ENCODE measurements around the gene ZFYVE27.
"Not testable (repeated sequence)": the region's sequence is repeated elsewhere in the genome, so short reads cannot be mapped to it uniquely, and the experiment has no call there.

ZFYVE27 gene, protein sequence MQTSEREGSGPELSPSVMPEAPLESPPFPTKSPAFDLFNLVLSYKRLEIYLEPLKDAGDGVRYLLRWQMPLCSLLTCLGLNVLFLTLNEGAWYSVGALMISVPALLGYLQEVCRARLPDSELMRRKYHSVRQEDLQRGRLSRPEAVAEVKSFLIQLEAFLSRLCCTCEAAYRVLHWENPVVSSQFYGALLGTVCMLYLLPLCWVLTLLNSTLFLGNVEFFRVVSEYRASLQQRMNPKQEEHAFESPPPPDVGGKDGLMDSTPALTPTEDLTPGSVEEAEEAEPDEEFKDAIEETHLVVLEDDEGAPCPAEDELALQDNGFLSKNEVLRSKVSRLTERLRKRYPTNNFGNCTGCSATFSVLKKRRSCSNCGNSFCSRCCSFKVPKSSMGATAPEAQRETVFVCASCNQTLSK

DNA sequence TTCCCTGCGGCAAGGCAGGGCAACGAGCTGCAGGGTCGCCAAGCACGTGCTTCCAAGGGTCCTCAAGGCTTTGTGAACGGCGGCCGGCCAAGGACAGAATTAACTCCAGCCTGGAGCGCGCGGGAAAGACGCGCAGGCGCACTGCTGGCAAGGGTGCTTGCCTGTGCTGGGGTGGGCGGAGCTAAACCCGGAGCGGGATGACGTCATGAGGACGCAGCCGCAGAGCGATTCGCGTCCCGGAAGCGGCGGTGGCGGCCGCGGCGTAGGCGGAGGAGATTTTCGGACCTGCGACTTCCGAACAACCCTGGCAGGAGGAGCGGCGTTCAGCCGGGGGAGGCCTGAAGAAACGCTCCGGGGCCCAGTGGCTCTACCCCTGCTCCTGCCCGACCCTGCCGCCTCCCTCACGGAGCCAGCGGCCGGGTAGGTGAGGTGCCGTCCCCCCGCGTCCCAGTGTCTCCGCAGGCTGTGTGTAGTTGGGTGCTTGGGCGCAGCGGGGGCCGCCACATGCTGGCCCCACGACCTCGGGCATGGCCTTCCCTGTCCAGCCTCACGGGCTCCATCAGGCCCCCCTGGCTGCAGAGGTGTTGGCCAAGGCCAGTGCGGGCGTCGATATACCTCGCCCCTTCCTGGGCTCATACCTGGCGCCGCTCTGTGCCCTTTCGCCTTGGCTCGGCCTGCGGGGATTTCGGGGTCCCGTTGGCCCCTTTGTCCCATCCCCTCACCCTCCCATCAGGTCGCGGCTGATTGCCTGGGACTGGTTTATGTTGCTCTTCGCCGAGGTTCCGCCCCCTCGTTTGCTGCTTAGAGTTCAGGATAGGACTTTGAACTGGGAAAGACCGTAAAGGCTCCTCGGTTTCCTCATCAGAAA is at the start of gene ZFYVE27:
ZFYVE27 (plus strand) TSS at position 227 of the 868 bp plus-strand sequence. CDS start 1,350 bp downstream, outside the sequence.
- DNase-seq: peak; percentile 99

DNA sequence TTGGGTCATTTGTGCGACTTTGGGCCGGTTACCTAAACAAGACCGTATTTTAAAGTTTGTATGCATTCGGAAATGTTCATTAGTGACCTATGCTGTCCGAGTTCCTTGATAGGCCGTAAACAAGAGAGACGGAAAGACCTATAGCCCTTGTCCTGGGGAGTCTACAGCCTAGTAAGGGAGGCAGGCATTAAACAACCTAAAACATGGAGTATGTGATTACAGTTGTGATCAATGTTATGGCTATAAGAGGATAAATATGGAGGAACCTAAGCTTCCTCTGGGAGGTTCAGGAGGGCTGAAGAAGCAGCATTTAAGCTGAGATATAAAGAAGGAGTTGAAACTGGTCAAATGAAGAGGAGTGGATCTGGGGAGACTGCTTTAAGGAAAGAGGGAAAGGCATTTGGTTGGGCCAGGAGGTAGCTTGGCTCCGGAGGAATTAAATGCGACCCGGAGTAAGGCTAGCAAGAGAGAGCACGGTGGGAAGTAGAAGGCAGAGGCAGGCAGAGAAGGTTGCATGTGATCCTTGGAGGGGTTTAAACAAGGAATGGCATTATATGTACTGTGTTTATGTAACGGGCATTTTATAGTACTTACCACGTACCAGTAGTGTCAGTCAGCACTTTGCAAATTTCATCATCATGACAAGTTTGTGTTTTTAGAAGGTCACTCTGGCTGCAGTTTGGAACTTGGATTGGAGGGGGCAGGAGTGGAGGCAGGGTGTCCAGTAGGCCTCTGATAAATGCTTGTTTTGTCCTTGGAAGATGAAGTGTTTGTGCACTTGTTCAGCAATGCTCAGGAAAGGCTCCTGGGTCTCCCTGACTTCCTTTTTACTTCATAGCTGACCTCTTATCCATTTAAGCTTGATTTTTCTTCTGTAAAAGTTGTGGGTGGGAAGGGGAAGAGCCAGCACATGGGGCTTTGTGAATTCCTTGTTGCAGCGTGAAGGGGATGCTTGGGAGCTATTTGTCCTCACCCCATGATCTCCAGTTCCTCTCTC is 48.8 kb upstream of the ZFYVE27 start:
- DNase-seq: no peak

DNA sequence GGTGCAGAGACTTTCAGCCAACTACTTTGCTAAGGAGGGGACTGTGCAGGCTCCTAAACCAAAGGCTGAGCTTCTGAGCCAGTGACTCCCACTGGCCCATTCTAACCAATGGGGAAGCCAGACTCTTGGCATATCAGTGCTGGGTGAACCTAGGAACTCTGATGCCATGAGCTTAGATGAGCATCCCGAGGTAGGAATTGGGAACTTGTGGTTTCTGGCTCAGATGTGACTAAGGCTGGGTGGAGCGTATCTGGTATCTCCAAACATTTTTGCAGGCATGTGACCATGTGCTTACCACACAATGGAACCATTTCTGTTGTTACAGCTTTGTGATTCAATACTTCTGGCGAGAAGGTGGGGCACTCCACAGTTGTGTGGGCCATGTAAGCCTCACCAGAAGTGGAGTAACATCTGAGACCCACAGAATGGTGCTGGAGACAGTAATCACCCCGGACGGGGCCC is 47.3 kb upstream of the ZFYVE27 start:
- no peak for DNase-seq

DNA sequence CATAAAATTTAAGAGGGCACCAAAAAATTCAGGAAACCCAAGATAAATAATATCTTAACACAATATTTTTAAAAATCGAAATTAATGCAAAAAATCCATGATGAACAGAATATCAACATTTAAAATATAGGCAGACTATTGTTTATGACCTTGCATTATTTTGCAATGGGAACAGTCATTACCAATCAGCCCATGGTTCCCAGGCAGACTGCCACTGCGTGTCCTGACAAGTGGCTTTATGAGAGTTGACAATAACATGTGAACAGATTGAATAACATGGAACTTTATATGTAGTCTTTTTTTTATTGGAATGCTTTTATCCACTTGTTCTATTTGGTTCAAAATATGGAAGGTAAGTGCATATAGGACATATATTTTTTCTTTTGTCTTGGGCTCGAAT is 46.8 kb upstream of the ZFYVE27 start:
- DNase-seq: no peak

DNA sequence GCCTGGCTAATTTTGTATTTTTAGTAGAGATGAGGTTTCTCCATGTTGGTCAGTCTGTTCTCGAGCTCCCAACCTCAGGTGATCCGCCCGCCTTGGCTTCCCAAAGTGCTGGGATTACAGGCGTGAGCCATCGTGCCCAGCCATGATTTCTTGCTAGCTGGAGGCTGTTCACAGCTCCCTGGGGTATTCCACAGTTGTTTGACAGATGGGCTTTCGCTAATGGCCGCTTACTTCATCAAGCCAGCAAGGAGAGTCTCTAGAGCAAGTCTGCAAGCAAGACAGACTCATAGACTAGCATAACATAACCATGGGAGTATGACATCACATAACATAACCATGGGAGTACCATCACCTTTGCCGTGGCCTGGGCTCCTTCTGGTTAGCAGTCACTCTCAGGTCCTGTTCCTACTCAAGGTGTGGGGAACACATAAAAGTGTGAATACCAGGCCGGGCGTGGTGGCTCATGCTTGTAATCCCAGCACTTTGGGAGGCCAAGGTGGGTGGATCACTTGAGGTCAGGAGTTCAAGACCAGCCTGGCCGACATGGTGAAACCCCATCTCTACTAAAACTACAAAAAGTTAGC is 38.8 kb upstream of the ZFYVE27 start:
- DNase-seq: not testable (repeated sequence)

DNA sequence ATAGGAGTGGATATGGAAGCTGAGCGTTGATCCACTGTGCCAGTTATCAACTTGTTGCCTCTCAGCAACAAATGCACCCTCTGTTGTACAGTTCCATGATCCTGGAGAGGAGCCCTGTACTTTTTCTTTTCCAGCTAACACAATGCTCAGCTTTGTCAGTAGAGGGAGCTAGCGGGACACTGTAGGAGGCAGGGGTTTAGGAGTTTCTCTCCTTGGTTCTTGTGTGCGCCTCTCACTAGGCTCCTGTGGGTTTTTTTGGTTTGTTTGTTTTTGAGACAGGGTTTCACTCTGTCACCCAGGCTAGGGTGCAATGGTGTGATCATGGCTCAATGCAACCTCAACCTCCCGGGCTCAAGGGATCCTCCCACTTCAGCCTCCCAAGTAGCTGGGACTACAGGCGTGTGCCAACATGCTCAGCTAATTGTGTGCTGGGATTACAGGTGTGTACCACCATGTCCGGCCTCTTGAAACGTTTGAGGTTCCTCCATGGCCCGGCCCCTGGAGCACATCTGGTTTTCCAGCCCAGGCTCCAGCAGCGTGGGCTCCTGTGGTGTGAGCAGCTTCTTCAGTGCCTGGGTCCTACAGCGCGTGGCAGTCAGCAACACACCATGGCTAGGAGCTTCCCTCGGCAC is 35.4 kb upstream of the ZFYVE27 start:
- DNase-seq: peak; percentile 53

DNA sequence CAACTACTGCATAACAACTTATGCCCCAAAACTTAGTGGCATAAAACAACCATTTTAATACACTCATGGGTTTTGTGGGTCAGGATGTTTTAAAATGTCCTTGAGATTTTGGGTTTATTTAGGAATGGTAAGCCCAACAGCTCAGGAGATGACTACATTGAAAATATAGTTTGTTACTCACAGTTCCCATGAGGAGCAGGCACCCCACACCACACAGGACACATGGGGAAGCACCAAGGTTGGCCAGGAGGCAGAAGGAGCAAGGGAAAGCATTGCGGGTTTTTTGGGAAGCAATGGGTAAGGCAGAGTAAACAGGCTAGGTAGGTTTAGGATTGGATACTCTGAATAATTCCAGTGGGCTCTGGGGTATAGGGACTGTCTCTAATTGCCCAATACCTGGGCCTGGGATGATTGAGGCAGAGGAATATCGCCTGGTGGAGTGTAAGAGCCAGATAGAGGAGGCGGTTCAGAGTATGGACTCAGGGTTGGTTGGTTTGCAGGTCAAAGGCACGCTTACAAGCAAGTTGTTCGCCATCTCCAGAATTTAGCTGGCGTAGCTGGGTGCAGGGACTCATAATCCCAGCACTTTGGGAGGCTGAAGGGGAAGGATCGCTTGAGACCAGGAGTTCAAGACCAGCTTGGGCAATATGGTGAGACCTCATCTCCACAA is 33.4 kb upstream of the ZFYVE27 start:
- no peak for DNase-seq

DNA sequence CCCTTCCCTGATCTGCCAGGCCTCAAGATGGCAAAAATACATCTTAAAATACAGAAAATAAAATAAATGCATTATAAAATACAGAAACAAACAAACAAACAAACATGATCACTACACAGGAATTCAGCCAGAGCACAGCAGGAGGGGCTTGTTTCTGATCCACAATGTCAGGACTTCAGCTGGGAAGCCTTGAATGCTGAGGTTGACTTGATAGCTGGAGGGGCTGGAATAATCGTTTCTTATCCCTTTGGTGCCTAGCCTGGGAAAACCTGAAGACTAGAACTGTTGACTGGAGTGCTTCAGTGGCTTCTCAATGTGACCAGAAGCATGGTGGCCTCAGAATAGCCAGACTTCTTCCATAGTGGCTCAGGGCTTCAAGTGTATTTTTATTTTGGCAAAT is 32.6 kb upstream of the ZFYVE27 start:
- DNase-seq: no peak

DNA sequence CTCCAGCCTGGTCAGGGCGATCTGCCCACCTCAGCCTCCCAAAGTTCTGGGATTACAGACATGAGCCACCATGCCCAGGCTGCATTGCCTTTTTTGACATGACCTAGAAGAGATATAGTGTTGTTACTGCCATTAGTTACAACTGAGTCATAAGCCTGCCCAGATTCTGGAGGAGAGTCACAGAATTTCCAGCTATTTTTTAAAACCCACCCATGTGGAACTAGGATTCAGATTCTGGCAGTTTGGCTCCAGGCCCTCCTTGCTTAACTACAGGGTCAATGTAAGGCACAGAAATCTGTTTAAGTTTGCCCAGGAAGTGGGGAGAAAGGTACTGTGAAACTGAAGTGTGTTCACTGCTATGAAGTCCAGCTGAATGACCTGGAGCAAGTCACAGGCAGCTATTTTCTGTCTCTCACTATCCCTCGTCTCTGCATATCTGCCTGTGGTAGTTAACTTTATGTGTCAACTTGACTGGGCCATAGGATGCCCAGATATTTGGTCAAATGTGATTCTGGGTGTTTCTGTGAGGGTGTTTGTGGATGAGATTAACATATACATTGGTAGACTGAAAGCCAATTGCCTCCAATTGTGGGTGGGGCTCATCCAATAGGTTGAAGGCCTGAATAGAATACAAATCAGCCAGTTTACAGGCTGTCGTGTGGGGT is 31.8 kb upstream of the ZFYVE27 start:
- no peak for DNase-seq

DNA sequence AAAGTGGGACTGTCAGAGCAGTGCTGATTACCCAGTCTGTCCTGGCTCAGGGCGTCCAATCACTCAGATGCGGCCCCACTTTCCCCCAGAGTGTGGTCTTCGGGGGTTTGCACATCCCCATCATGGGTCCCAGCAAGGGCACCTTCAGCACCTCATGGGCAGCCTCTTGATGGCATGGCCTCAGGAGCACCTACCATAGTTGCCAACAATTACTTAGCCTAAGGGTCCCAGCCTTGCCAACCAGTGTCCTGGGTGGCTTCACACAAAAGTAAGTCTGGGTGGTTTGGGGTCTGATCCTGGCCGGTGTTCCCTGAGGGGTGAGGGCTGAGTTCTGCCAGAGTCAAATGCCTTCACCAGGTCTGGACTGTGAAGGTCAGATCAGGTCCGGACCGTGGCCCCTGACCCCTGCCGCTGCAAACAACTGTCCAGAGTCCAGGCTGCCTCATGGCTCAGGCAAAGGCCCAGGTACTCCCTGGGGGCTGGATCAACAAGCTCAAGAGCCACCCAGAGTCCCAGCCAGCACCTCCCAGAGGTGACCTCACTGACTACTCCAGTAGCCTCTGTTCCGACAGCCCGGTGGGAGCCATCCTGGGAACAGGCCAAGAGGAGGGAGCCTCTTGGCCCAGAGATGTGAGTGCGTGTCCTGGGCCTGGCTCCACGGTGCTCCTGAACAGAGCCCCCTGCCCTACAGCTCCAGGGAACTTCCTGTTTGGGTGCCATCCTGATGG is 29.6 kb upstream of the ZFYVE27 start:
- DNase-seq: no peak

DNA sequence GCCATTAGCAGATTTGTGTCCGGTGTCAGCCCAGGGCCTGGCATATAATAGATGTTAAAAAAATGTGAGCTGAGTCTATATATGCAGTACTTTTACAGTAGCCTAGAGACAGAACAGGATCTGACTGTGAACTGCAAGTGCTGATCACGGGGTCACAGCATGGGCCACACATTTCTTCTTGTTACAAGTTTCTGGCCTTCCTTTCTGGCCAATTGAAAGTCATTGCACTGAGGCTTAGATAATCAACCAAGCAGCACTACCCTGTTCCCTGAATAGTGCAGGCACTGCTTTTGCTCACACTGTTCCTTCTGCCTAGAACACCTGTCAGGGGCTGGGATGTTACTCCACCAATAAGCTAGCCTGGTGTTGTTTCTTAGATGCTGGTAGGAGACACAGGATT is 28.8 kb upstream of the ZFYVE27 start:
- no peak for DNase-seq

DNA sequence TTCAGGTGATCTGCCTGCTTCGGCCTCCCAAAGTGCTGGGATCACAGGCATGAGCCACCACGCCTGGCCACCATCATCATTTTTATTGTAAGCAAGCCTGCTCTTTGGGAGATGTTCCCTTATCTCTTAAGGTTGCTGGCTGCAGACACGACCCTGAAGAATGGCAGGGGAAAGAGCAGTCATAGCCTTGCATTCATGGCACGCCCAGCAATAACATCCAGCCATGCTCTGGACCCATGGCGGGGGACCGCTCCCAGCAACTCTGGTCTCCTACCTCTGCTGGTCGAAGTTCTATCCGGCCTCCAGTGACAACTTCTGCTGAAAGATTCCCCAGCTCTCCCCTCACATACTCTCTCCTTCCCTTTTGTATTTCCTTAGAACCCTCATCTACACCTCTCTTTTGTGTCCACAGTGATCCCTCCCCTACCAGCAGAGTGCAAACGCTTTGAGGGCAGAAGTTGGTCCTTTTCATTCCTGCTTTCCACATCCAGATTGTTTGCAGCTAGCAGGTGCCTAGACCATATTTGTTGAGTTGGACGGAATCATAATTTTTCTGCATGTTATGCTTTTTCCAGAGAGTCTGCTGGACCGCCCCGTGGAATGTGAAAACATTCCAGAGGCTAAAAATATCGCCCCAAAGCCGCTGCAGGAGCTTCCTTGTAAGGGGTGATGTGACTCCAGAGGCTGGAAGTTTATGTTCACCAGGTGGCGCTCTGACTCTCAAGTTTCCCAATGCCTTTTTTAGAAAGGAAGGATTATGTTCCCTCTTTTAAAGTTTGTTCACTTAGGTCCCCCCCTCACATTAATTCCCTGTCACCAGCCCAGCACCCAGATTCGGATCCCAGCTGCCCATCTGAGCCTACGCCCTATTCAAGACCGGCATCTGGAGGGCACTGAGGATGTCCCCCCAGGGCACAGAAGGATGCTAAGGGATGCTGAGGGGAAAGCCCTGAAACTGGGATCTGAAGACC is 27.7 kb upstream of the ZFYVE27 start:
- peak; percentile 54 for DNase-seq

DNA sequence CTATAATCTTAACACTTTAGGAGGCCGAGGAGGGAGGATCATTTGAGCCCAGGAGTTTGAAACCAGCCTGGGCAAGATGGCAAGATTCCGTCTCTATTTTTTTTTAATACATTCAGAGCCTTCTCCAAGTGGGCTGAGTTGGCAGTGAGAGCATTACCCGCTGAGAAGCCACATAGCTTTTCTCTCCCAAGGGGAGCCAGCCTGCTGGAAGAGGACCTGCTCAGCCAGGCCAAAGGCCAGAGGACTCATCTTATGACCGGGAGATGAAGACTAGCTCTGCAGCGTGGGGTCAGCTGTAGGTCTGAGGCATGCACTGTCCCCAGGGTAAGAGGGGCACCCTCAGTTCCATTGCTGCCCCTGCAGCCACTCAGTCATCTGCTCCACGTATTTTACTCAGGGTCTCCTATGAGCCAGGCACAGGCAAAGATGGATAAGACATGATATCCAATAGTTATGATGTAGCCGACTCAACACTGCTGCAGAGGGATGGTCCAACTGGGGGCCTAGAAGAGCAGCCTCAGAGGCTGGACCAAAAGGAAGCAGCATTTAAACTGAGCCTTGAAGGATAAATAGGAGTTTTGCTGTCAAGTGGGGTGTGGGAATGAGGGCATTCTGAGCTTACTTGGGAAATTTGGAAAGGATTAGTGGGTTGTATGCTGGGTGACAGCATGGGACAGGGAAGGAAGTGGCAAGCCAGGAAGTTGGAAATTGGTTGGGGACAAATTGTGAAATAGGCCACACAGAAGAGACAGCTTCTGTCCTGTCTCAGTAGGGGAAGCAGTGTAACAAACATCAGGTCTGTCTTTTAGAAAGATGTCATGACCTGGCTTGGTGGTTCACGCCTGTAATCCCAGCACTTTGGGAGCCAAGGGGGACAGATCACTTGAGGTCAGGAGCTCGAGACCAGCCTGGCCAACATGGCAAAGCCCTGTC is 25.0 kb upstream of the ZFYVE27 start:
- DNase-seq: no peak

DNA sequence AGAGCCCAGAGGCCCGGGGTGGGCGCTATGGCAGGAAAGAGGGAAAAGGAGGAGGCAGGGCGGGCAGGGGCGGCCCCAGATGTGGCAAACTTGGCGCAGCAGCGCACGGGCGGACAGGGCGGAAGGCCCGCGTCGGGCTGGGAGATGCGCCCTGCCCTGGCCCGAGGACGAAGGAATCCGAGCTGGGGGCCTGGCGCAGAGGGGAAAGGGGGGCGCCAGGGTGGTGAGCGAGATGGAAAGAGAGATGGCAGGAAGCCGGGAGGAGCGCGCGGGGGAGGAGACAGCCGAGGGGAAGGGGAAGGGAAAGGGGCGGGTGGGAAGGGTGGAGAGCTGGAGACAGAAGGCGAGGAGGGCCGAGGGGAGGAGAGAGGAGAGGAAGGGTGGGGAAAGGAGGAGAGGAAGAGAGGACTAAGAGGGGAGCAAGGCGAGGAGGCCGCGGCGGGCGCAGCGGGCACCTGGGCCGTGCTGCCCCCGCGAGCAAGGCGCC is 23.5 kb upstream of the ZFYVE27 start, which contains the start of gene MARVELD1:
MARVELD1 (plus strand) TSS at position 392 of the 487 bp plus-strand sequence. CDS start 147 bp downstream, outside the sequence.
- DNase-seq: peak; percentile 46

DNA sequence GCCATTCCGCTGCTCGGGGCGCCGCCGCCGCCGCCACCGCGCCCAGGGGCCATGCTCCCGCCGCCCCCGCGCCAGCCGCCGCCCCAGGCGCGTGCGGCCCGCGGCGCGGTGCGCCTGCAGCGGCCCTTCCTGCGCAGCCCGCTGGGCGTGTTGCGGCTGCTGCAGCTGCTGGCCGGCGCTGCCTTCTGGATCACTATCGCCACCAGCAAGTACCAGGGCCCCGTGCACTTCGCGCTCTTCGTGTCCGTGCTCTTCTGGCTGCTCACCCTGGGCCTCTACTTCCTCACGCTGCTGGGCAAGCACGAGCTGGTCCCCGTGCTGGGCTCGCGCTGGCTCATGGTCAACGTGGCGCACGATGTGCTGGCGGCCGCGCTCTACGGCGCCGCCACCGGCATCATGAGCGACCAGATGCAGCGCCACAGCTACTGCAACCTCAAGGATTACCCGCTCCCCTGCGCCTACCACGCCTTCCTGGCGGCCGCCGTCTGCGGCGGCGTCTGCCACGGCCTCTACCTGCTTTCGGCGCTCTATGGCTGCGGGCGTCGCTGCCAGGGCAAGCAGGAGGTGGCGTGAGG is 23.0 kb upstream of the ZFYVE27 start:
- peak; percentile 64 for DNase-seq

DNA sequence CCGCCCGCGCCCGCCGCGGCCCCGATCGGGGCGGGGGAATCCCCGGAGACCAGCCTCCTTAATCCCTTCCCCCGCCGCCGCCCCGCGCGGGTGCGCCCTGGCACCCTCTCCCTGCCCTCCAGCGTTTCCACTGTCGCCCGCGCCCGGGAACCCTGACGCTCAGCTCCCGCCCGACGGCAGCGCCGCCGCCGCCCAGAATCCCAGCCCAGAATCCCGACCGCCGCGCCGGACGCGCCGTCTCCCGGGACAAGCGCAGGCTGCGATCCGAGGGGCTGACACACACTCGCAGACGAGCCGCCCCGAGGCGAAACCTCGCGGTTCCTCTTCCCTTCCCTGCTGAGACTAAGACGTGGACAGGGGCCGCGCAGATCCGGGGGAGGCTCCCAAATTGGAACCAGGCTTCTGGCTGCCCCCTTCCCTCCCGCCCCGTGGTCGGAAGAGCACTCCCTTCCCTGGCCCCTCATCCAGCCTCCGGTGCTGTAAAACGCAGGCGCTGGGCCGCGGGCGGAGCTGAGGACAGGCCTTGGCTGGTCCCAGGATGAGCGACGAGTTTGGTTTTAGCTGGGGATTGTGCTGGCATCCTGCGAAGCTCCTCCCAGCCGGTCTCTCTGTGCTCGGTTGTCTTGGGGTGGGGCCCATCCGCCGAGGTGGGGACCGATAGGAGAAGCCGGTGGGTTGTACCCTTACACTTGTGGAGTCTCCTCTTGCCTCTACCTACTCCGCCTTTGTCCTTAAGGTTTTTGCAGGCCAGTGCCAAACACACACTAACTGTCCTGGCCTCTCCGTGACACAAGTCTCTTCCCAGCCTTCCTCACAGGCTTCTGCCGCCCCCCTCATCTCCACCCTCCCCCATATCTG is 22.3 kb upstream of the ZFYVE27 start:
- no peak for DNase-seq

All from stimulated activated CD4-positive, alpha-beta T cell treated with anti-CD3 and anti-CD28 coated beads, Interleukin-15, amount 100 ng/mL, for 24 hours (primary cell).